Measurements from ENCODE around the gene GASK1A. TPM values are rescaled to one million over a fixed set of nuclear protein-coding genes. Genes with fewer than 3 reads are reported as not detected.

GASK1A gene
- total and polyA plus RNA-seq, 8 donors, result 1.2 to 23.6 (median 8.1) TPM

- H3K27ac ChIP-seq, result peak overlapping the region; percentile 23 to 83 (median 80)
- DNase-seq, result no peak
- peak overlapping the region in 1 of 4 donors; percentile 11 for H3K4me3 ChIP-seq
- intact Hi-C loops (cut with DNase I; ENCODE audit: low total_unique reads), result no loop called here
- no peak for TF ChIP-seq POLR2AphosphoS5 (IDR thresholded peaks at IDR 0.05)
- no peak for TF ChIP-seq POLR2A (IDR thresholded peaks at IDR 0.05)
- no peak for TF ChIP-seq EP300 (IDR thresholded peaks at IDR 0.05)
- H3K36me3 ChIP-seq, result no peaks in the 10 kb centered on the region
- WGBS, 5 donors, result 33 to 67% (median 54%) methylated on average over 5 of the region's 5 CpGs
- H3K4me1 ChIP-seq, result peaks cover 7 to 64% (median 40%) of the 10 kb centered on the region in 4 donors
- no peaks in the 10 kb centered on the region for H3K9me3 ChIP-seq
- H3K27me3 ChIP-seq, result no peaks in the 10 kb centered on the region
Observed at GRCh38 chr3:43001556-43002121, 22.5 kb downstream of the GASK1A start.

GRCh38 chr3:43004282-43004681, 25.2 kb downstream of the GASK1A start:
- Histone ChIP-seq H3K9me3 (no peaks in the 10 kb centered on the region), H3K27me3 (no peaks in the 10 kb centered on the region), H3K36me3 (no peaks in the 10 kb centered on the region), H3K4me3 (no peak overlapping the region), H3K4me1 (peaks cover 7 to 38% (median 28%) of the 10 kb centered on the region in 4 donors), H3K27ac (peak overlapping the region in 3 of 5 donors; percentile 18 to 45 (median 18))
- no peak for TF ChIP-seq POLR2A (IDR thresholded peaks at IDR 0.05)
- no peak for TF ChIP-seq CTCF (IDR thresholded peaks at IDR 0.05)
- no peak for TF ChIP-seq EP300 (IDR thresholded peaks at IDR 0.05)
- TF ChIP-seq POLR2AphosphoS5 (IDR thresholded peaks at IDR 0.05), result no peak
- intact Hi-C loops (cut with DNase I; ENCODE audit: low total_unique reads), result no loop called here
- DNase-seq, result no peak
- 74 to 90% (median 80%) methylated on average over 4 of the region's 4 CpGs for WGBS, 5 donors

- TF ChIP-seq EP300 (IDR thresholded peaks at IDR 0.05), result no peak
- no peak for TF ChIP-seq POLR2A (IDR thresholded peaks at IDR 0.05)
- no peak for TF ChIP-seq CTCF (IDR thresholded peaks at IDR 0.05)
- TF ChIP-seq POLR2AphosphoS5 (IDR thresholded peaks at IDR 0.05), result no peak
- intact Hi-C loops (cut with DNase I; ENCODE audit: low total_unique reads), result no loop called here
- Histone ChIP-seq H3K27ac (no peak overlapping the region), H3K9me3 (no peaks in the 10 kb centered on the region), H3K36me3 (no peaks in the 10 kb centered on the region), H3K4me3 (no peak overlapping the region), H3K4me1 (peaks cover 7 to 28% (median 20%) of the 10 kb centered on the region in 4 donors), H3K27me3 (no peaks in the 10 kb centered on the region)
- no peak for DNase-seq
- WGBS, 5 donors, result 87 to 94% (median 91%) methylated on average over 3 of the region's 3 CpGs
Observed at GRCh38 chr3:43005253-43005652, 26.1 kb downstream of the GASK1A start.

GRCh38 chr3:43005981-43006380, 26.9 kb downstream of the GASK1A start:
- DNase-seq, result no peak
- Histone ChIP-seq H3K27me3 (no peaks in the 10 kb centered on the region), H3K36me3 (no peaks in the 10 kb centered on the region), H3K4me1 (peaks cover 7 to 21% (median 13%) of the 10 kb centered on the region in 4 donors), H3K27ac (no peak overlapping the region), H3K4me3 (no peak overlapping the region), H3K9me3 (no peaks in the 10 kb centered on the region)
- WGBS, 5 donors, result 58 to 66% (median 63%) methylated on average over 4 of the region's 4 CpGs
- no peak for TF ChIP-seq CTCF (IDR thresholded peaks at IDR 0.05)
- TF ChIP-seq POLR2A (IDR thresholded peaks at IDR 0.05), result no peak
- TF ChIP-seq POLR2AphosphoS5 (IDR thresholded peaks at IDR 0.05), result no peak
- no peak for TF ChIP-seq EP300 (IDR thresholded peaks at IDR 0.05)
- intact Hi-C loops (cut with DNase I; ENCODE audit: low total_unique reads), result no loop called here

GRCh38 chr3:43006825-43007224, 27.7 kb downstream of the GASK1A start:
- Histone ChIP-seq H3K27ac (no peak overlapping the region), H3K36me3 (no peaks in the 10 kb centered on the region), H3K27me3 (no peaks in the 10 kb centered on the region), H3K4me1 (peaks cover 2 to 13% (median 5%) of the 10 kb centered on the region in 4 donors), H3K4me3 (no peak overlapping the region), H3K9me3 (no peaks in the 10 kb centered on the region)
- TF ChIP-seq POLR2AphosphoS5 (IDR thresholded peaks at IDR 0.05), result no peak
- no peak for TF ChIP-seq EP300 (IDR thresholded peaks at IDR 0.05)
- no peak for TF ChIP-seq POLR2A (IDR thresholded peaks at IDR 0.05)
- intact Hi-C loops (cut with DNase I; ENCODE audit: low total_unique reads), result no loop called here
- WGBS, 5 donors, result 83 to 93% (median 91%) methylated on average over 2 of the region's 2 CpGs
- no peak for DNase-seq
